Neutrophil (primary cell): Measurements from ENCODE around the gene KLHL8.

Experiments
- H3K27ac ChIP-seq: fragments of 200-600 bp; sonication (generic); 2 replicates; pipeline ENCODE4 v1.5.1; 2016; ENCODE audit warnings: mild to moderate bottlenecking, moderate library complexity
- H3K27me3 ChIP-seq: fragments of 200-600 bp; sonication (generic); 2 replicates; pipeline ENCODE4 v1.6.0; 2016; ENCODE audit warnings: mild to moderate bottlenecking
- H3K36me3 ChIP-seq: fragments of 200-600 bp; sonication (generic); 2 replicates; pipeline ENCODE4 v1.5.1; 2017
- H3K4me1 ChIP-seq, 2 experiments: fragments of 200-600 bp in 1 of 2; sonication (generic) in 1 of 2; 1 replicate in 1 of 2; 2 replicates in 1 of 2; pipeline versions ENCODE4 v1.5.1 to v1.6.1; 2013 to 2016; ENCODE audit warnings: low read depth in 1 of 2, low read length in 1 of 2, mild to moderate bottlenecking in 1 of 2, moderate library complexity in 1 of 2; ENCODE audit not compliant: control insufficient read depth in 1 of 2, insufficient read depth in 1 of 2
- H3K4me3 ChIP-seq, 2 experiments: fragments of 200-600 bp in 1 of 2; sonication (generic) in 1 of 2; 1 replicate in 1 of 2; 2 replicates in 1 of 2; pipeline ENCODE4 v1.5.1; 2013 to 2016; ENCODE audit warnings: low read depth in 1 of 2, low read length in 1 of 2, mild to moderate bottlenecking in 1 of 2, moderate library complexity in 1 of 2
- H3K9me3 ChIP-seq: fragments of 200-600 bp; sonication (generic); 2 replicates; pipeline ENCODE4 v1.5.1; 2016
- CTCF ChIP-seq: fragments of 200-600 bp; sonication (generic); IDR thresholded peaks from 2 replicates; pipeline ENCODE4 v1.5.1; 2016; ENCODE audit warnings: antibody characterized with exemption

KLHL8 gene

GRCh38 chr4:87121341-87122065, 98.9 kb downstream of the KLHL8 start:
- TF ChIP-seq CTCF: no peak
- no peaks in the 10 kb centered on the region for H3K27me3 ChIP-seq
- no peaks in the 10 kb centered on the region for H3K9me3 ChIP-seq
- H3K4me1 ChIP-seq: peaks cover 10 to 17% of the 10 kb centered on the region in 2 experiments
- H3K36me3 ChIP-seq: peaks cover 62% of the 10 kb centered on the region
- H3K4me3 ChIP-seq: no peak overlapping the region
- peak overlapping the region; percentile 11 for H3K27ac ChIP-seq

GRCh38 chr4:87120411-87121162, 99.8 kb downstream of the KLHL8 start:
- no peak overlapping the region for H3K4me3 ChIP-seq
- no peaks in the 10 kb centered on the region for H3K9me3 ChIP-seq
- H3K36me3 ChIP-seq: peaks cover 62% of the 10 kb centered on the region
- H3K27ac ChIP-seq: no peak overlapping the region
- H3K4me1 ChIP-seq: peaks cover 10 to 17% of the 10 kb centered on the region in 2 experiments
- no peak for TF ChIP-seq CTCF
- H3K27me3 ChIP-seq: no peaks in the 10 kb centered on the region

- H3K27ac ChIP-seq: no peak overlapping the region
- no peak for TF ChIP-seq CTCF
- H3K9me3 ChIP-seq: no peaks in the 10 kb centered on the region
- no peaks in the 10 kb centered on the region for H3K27me3 ChIP-seq
- peaks cover 10 to 17% of the 10 kb centered on the region in 2 experiments for H3K4me1 ChIP-seq
- H3K36me3 ChIP-seq: peaks cover 62% of the 10 kb centered on the region
- H3K4me3 ChIP-seq: no peak overlapping the region
Observed at GRCh38 chr4:87120010-87120409, 100.4 kb downstream of the KLHL8 start.

GRCh38 chr4:87118826-87119225, 101.6 kb downstream of the KLHL8 start:
- TF ChIP-seq CTCF: no peak
- Histone ChIP-seq H3K27me3 (no peaks in the 10 kb centered on the region), H3K4me1 (peaks cover 10 to 17% of the 10 kb centered on the region in 2 experiments), H3K27ac (no peak overlapping the region), H3K36me3 (peaks cover 71% of the 10 kb centered on the region), H3K9me3 (no peaks in the 10 kb centered on the region), H3K4me3 (no peak overlapping the region)

GRCh38 chr4:87118421-87118820, 102.0 kb downstream of the KLHL8 start:
- Histone ChIP-seq H3K4me1 (peaks cover 10 to 17% of the 10 kb centered on the region in 2 experiments), H3K27ac (no peak overlapping the region), H3K36me3 (peaks cover 72% of the 10 kb centered on the region), H3K9me3 (no peaks in the 10 kb centered on the region), H3K27me3 (no peaks in the 10 kb centered on the region), H3K4me3 (no peak overlapping the region)
- no peak for TF ChIP-seq CTCF
